ENCODE results near the gene WDR5.

The WDR5 gene

GRCh38 chr9:134168757-134169550, 33.1 kb downstream of the WDR5 start:
- no peak overlapping the region for H3K27ac ChIP-seq (ENCODE audit: low read depth, low read length)
- no peaks in the 10 kb centered on the region for H3K36me3 ChIP-seq (ENCODE audit: insufficient read depth, low read length)
- H3K79me2 ChIP-seq (ENCODE audit: control insufficient read depth, insufficient read depth, low read length, unreplicated experiment): peaks cover 5% of the 10 kb centered on the region
- no peaks in the 10 kb centered on the region for H3K27me3 ChIP-seq (ENCODE audit: insufficient read depth, low read length)
- H3K4me3 ChIP-seq (ENCODE audit: low read depth, low read length): no peak overlapping the region
- H2AFZ ChIP-seq (ENCODE audit: low read length, unreplicated experiment): no peak overlapping the region
- H3K4me1 ChIP-seq (ENCODE audit: control insufficient read depth, insufficient read depth, low read length, unreplicated experiment): peaks cover 16% of the 10 kb centered on the region

- no peak overlapping the region for H3K4me3 ChIP-seq (ENCODE audit: low read depth, low read length)
- H3K36me3 ChIP-seq (ENCODE audit: insufficient read depth, low read length): no peaks in the 10 kb centered on the region
- H3K4me1 ChIP-seq (ENCODE audit: control insufficient read depth, insufficient read depth, low read length, unreplicated experiment): peaks cover 16% of the 10 kb centered on the region
- H3K27ac ChIP-seq (ENCODE audit: low read depth, low read length): no peak overlapping the region
- H3K27me3 ChIP-seq (ENCODE audit: insufficient read depth, low read length): no peaks in the 10 kb centered on the region
- no peak overlapping the region for H2AFZ ChIP-seq (ENCODE audit: low read length, unreplicated experiment)
- H3K79me2 ChIP-seq (ENCODE audit: control insufficient read depth, insufficient read depth, low read length, unreplicated experiment): peaks cover 5% of the 10 kb centered on the region
Measured at GRCh38 chr9:134169724-134170401, 34.0 kb downstream of the WDR5 start.

- Histone ChIP-seq H3K4me1 (ENCODE audit: control insufficient read depth, insufficient read depth, low read length, unreplicated experiment) (peaks cover 11% of the 10 kb centered on the region), H2AFZ (ENCODE audit: low read length, unreplicated experiment) (no peak overlapping the region), H3K4me3 (ENCODE audit: low read depth, low read length) (no peak overlapping the region), H3K27ac (ENCODE audit: low read depth, low read length) (no peak overlapping the region), H3K36me3 (ENCODE audit: insufficient read depth, low read length) (no peaks in the 10 kb centered on the region), H3K79me2 (ENCODE audit: control insufficient read depth, insufficient read depth, low read length, unreplicated experiment) (peaks cover under 1% of the 10 kb centered on the region), H3K27me3 (ENCODE audit: insufficient read depth, low read length) (0 out of 2 replicates have a peak, but pooled peaks cover 4% of the 10 kb centered on the region)
Measured at GRCh38 chr9:134170532-134171315, 34.8 kb downstream of the WDR5 start.

- peaks cover 12% of the 10 kb centered on the region for H3K27me3 ChIP-seq (ENCODE audit: insufficient read depth, low read length)
- no peaks in the 10 kb centered on the region for H3K79me2 ChIP-seq (ENCODE audit: control insufficient read depth, insufficient read depth, low read length, unreplicated experiment)
- peaks cover 7% of the 10 kb centered on the region for H3K4me1 ChIP-seq (ENCODE audit: control insufficient read depth, insufficient read depth, low read length, unreplicated experiment)
- no peak overlapping the region for H2AFZ ChIP-seq (ENCODE audit: low read length, unreplicated experiment)
- H3K4me3 ChIP-seq (ENCODE audit: low read depth, low read length): no peak overlapping the region
- no peak overlapping the region for H3K27ac ChIP-seq (ENCODE audit: low read depth, low read length)
- H3K36me3 ChIP-seq (ENCODE audit: insufficient read depth, low read length): no peaks in the 10 kb centered on the region
Measured at GRCh38 chr9:134171316-134172197, 35.7 kb downstream of the WDR5 start.

GRCh38 chr9:134172198-134173126, 36.6 kb downstream of the WDR5 start:
- Histone ChIP-seq H3K36me3 (ENCODE audit: insufficient read depth, low read length) (no peaks in the 10 kb centered on the region), H2AFZ (ENCODE audit: low read length, unreplicated experiment) (no peak overlapping the region), H3K27ac (ENCODE audit: low read depth, low read length) (no peak overlapping the region), H3K4me1 (ENCODE audit: control insufficient read depth, insufficient read depth, low read length, unreplicated experiment) (peaks cover 7% of the 10 kb centered on the region), H3K27me3 (ENCODE audit: insufficient read depth, low read length) (peaks cover 16% of the 10 kb centered on the region), H3K4me3 (ENCODE audit: low read depth, low read length) (no peak overlapping the region), H3K79me2 (ENCODE audit: control insufficient read depth, insufficient read depth, low read length, unreplicated experiment) (no peaks in the 10 kb centered on the region)

GRCh38 chr9:134173127-134174072, 37.5 kb downstream of the WDR5 start:
- no peak overlapping the region for H2AFZ ChIP-seq (ENCODE audit: low read length, unreplicated experiment)
- H3K36me3 ChIP-seq (ENCODE audit: insufficient read depth, low read length): no peaks in the 10 kb centered on the region

GRCh38 chr9:134174073-134174449, 38.2 kb downstream of the WDR5 start:
- peaks cover 7% of the 10 kb centered on the region for H3K4me1 ChIP-seq (ENCODE audit: control insufficient read depth, insufficient read depth, low read length, unreplicated experiment)

More at GRCh38 chr9:134173127-134174072, 37.5 kb downstream of the WDR5 start:
- H3K4me1 ChIP-seq (ENCODE audit: control insufficient read depth, insufficient read depth, low read length, unreplicated experiment): peaks cover 7% of the 10 kb centered on the region
- H3K27me3 ChIP-seq (ENCODE audit: insufficient read depth, low read length): peaks cover 20% of the 10 kb centered on the region
- H3K27ac ChIP-seq (ENCODE audit: low read depth, low read length): no peak overlapping the region
- H3K4me3 ChIP-seq (ENCODE audit: low read depth, low read length): no peak overlapping the region
- H3K79me2 ChIP-seq (ENCODE audit: control insufficient read depth, insufficient read depth, low read length, unreplicated experiment): no peaks in the 10 kb centered on the region

GRCh38 chr9:134174526-134175290, 38.8 kb downstream of the WDR5 start:
- H3K79me2 ChIP-seq (ENCODE audit: control insufficient read depth, insufficient read depth, low read length, unreplicated experiment): no peaks in the 10 kb centered on the region
- peaks cover 28% of the 10 kb centered on the region for H3K27me3 ChIP-seq (ENCODE audit: insufficient read depth, low read length)
- H3K36me3 ChIP-seq (ENCODE audit: insufficient read depth, low read length): no peaks in the 10 kb centered on the region
- no peak overlapping the region for H3K4me3 ChIP-seq (ENCODE audit: low read depth, low read length)
- peaks cover 7% of the 10 kb centered on the region for H3K4me1 ChIP-seq (ENCODE audit: control insufficient read depth, insufficient read depth, low read length, unreplicated experiment)
- no peak overlapping the region for H3K27ac ChIP-seq (ENCODE audit: low read depth, low read length)
- H2AFZ ChIP-seq (ENCODE audit: low read length, unreplicated experiment): no peak overlapping the region

More at GRCh38 chr9:134174073-134174449, 38.2 kb downstream of the WDR5 start:
- Histone ChIP-seq H3K27me3 (ENCODE audit: insufficient read depth, low read length) (peaks cover 22% of the 10 kb centered on the region), H3K36me3 (ENCODE audit: insufficient read depth, low read length) (no peaks in the 10 kb centered on the region), H3K4me3 (ENCODE audit: low read depth, low read length) (no peak overlapping the region), H3K79me2 (ENCODE audit: control insufficient read depth, insufficient read depth, low read length, unreplicated experiment) (no peaks in the 10 kb centered on the region), H3K27ac (ENCODE audit: low read depth, low read length) (no peak overlapping the region), H2AFZ (ENCODE audit: low read length, unreplicated experiment) (no peak overlapping the region)

Measured in ACC112 (cell line).